Measurements from ENCODE around the gene CYB561A3. TPM values are rescaled to one million over a fixed set of nuclear protein-coding genes. Genes with fewer than 3 reads are reported as not detected.
A peak's percentile ranks its signal among the peaks of the same experiment; 100 is the strongest.

CYB561A3 gene
- total and polyA plus RNA-seq, 2 of the 13 experiments (the other 11 are each of a cell fraction or from before 2014, with no cell fraction given) = 11.4 to 14.9 TPM

- peak; percentile 31; the same call in 1 of the 2 replicates for TF ChIP-seq HNF1B (CRISPR knock-in tag; IDR thresholded peaks at IDR 0.05)
- TF ChIP-seq RNF219 (CRISPR knock-in tag; IDR thresholded peaks at IDR 0.05) = peak; percentile 23; the same call in 1 of the 2 replicates
- TF ChIP-seq FOXC1 (CRISPR knock-in tag; IDR thresholded peaks at IDR 0.05; ENCODE audit: borderline replicate concordance) = peak; percentile 74
- no peak for TF ChIP-seq PREB (CRISPR knock-in tag; IDR thresholded peaks at IDR 0.05)
- TF ChIP-seq RNF2 (conservative IDR thresholded peaks at IDR 0.05; ENCODE audit: low read depth) = peak; percentile 91
- TF ChIP-seq ZNF784 (CRISPR knock-in tag; IDR thresholded peaks at IDR 0.05; ENCODE audit: borderline replicate concordance) = peak; percentile 69
- no peak for TF ChIP-seq ZNF775 (CRISPR knock-in tag; IDR thresholded peaks at IDR 0.05; ENCODE audit: borderline replicate concordance)
- TF ChIP-seq SUZ12 (IDR thresholded peaks at IDR 0.05; ENCODE audit: low read depth, low read length) = peak; percentile 31; the same call in 1 of the 2 replicates
- no peak for TF ChIP-seq ZNF251 (CRISPR knock-in tag; IDR thresholded peaks at IDR 0.05)
- no peak for TF ChIP-seq MTA1 (CRISPR knock-in tag; IDR thresholded peaks at IDR 0.05; ENCODE audit: borderline replicate concordance)
- TF ChIP-seq PITX1 (CRISPR knock-in tag; IDR thresholded peaks at IDR 0.05) = peak; percentile 76; the same call in 1 of the 2 replicates
- no peak for TF ChIP-seq ARID3A (IDR thresholded peaks at IDR 0.05; ENCODE audit: low read depth, low read length)
- no peak; the same call in none of the 2 replicates for TF ChIP-seq RFXAP (CRISPR knock-in tag; IDR thresholded peaks at IDR 0.05; ENCODE audit: borderline replicate concordance)
- TF ChIP-seq PAX8 (CRISPR knock-in tag; IDR thresholded peaks at IDR 0.05; ENCODE audit: borderline replicate concordance) = 0 out of 2 replicates have a peak, but pooled peaks have one; percentile 49
- peak; percentile 11; the same call in 1 of the 2 replicates for TF ChIP-seq GATAD2A (CRISPR knock-in tag; IDR thresholded peaks at IDR 0.05)
- TF ChIP-seq RFX3 (CRISPR knock-in tag; IDR thresholded peaks at IDR 0.05) = no peak
- TF ChIP-seq ZSCAN20 (CRISPR knock-in tag; IDR thresholded peaks at IDR 0.05; ENCODE audit: borderline replicate concordance) = peak; percentile 92
- no peak for TF ChIP-seq GTF2F1 (IDR thresholded peaks at IDR 0.05; ENCODE audit: low read length)
- TF ChIP-seq LRRFIP1 (CRISPR knock-in tag; conservative IDR thresholded peaks at IDR 0.05) = no peak
These were observed at the start of gene CYB561A3, which contains the start of gene TMEM138 (continued) for GRCh38 chr11:61361741-61362541.

All from HepG2 (cell line).